Mucosa of descending colon (tissue), 3 donors: ENCODE measurements around the gene DNASE1L3. TPM values are rescaled to one million over a fixed set of nuclear protein-coding genes. Genes with fewer than 3 reads are reported as not detected.

Source experiments
- ATAC-seq: fragments of 200-7000 bp; cut with Tn5 transposase; one replicate; pipeline ENCODE4 v1.9.1; 2020; ENCODE audit warnings: mild to moderate bottlenecking, moderate library complexity
- DNase-seq, 3 donors: peaks; one replicate each; pipeline ENCODE4 v3.0.0-alpha.2; 2020
- H3K36me3 ChIP-seq: fragments of 200-600 bp; one replicate; pipeline ENCODE4 v1.8.0; 2021; ENCODE audit warnings: low read depth, mild to moderate bottlenecking
- H3K4me1 ChIP-seq: fragments of 200-600 bp; one replicate; pipeline ENCODE4 v1.8.0; 2021; ENCODE audit warnings: low read depth, mild to moderate bottlenecking
- H3K4me3 ChIP-seq: fragments of 200-600 bp; one replicate; pipeline ENCODE4 v1.8.0; 2021; ENCODE audit warnings: mild to moderate bottlenecking
- H3K9me3 ChIP-seq: fragments of 200-600 bp; one replicate; pipeline ENCODE4 v1.8.0; 2021; ENCODE audit warnings: mild to moderate bottlenecking
- intact Hi-C, 2 donors: fragments of 100-400 bp; cut with DNase I in 1 of 2; cut with micrococcal nuclease in 1 of 2; formaldehyde crosslinking; loops; one replicate each; pipeline versions ENCODE4 v1.11.0 to v1.11.1; 2022; cut with DNase I, micrococcal nuclease
- total RNA-seq, 3 donors: library from RNA; stranded (reverse); fragmentation: NEBNext Ultra II Directional in 2 of 3; extraction: Animal tissue kit (Norgen Biotek cat#: 25700) in 2 of 3; gene quantifications; one replicate each; pipeline versions ENCODE4 v1.2.1 to v1.2.4, GENCODE V29; 2021 to 2023
- TF ChIP-seq, protein P1 (sequence below): fragments of 200-600 bp; IDR thresholded peaks from one replicate; pipeline ENCODE4 v1.8.0; 2022; ENCODE audit warnings: antibody characterized with exemption, mild to moderate bottlenecking
- donor health status: DM: no; HTN: no; CAD: no; lungs with moderate emphysema.
- donor health status: DM: no; HTN: no; CAD: no.
- donor health status: DM: no; HTN: yes; CAD: no.

Gene DNASE1L3
- total RNA-seq, 3 donors from 2014 or later = 3.3 to 9.6 (median 9.0) TPM

DNA sequence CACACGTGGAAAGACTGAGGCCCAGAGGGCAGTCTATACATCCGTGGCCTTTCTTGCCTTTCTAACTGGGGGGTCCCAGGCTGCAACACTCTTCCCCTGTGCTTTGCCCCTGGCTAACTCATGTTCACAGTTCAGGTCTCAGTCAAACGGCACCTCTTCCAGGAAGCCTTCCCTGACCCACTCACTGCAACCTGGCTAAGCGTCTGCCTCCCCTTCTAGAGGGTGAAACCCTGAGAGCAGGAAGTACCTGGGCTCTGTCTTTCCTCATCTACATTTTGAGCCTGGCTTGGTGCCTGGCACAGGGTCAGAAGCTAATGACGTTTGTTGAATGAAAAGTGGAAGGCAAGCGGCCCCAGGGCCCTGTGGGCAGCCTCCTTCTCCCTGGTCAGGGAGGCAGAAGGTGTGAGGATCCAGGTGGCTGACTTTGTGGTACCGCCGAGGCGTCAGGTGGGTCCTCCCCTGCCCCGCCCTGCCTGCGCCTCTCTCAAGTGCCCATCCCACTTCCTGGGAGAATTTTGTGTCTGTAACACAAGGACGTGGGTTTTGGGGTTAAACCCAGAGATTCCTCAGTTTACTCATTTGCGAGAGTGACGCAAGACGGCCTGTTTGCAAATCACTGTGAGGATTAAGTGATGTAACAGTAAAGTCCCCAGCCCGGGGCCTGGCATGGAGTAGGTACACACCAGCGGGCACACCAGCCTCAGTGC lies 32.1 kb downstream of the DNASE1L3 start:
- Histone ChIP-seq H3K4me1 (peaks cover 45% of the 10 kb centered on the region), H3K36me3 (no peaks in the 10 kb centered on the region), H3K4me3 (no peak overlapping the region), H3K9me3 (no peaks in the 10 kb centered on the region)
- TF ChIP-seq, protein P1, sequence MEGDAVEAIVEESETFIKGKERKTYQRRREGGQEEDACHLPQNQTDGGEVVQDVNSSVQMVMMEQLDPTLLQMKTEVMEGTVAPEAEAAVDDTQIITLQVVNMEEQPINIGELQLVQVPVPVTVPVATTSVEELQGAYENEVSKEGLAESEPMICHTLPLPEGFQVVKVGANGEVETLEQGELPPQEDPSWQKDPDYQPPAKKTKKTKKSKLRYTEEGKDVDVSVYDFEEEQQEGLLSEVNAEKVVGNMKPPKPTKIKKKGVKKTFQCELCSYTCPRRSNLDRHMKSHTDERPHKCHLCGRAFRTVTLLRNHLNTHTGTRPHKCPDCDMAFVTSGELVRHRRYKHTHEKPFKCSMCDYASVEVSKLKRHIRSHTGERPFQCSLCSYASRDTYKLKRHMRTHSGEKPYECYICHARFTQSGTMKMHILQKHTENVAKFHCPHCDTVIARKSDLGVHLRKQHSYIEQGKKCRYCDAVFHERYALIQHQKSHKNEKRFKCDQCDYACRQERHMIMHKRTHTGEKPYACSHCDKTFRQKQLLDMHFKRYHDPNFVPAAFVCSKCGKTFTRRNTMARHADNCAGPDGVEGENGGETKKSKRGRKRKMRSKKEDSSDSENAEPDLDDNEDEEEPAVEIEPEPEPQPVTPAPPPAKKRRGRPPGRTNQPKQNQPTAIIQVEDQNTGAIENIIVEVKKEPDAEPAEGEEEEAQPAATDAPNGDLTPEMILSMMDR = no peak
- intact Hi-C loops = no loop called here
- ATAC-seq (peak; percentile 3), DNase-seq (peak in 1 of 3 donors; percentile 50)

DNA sequence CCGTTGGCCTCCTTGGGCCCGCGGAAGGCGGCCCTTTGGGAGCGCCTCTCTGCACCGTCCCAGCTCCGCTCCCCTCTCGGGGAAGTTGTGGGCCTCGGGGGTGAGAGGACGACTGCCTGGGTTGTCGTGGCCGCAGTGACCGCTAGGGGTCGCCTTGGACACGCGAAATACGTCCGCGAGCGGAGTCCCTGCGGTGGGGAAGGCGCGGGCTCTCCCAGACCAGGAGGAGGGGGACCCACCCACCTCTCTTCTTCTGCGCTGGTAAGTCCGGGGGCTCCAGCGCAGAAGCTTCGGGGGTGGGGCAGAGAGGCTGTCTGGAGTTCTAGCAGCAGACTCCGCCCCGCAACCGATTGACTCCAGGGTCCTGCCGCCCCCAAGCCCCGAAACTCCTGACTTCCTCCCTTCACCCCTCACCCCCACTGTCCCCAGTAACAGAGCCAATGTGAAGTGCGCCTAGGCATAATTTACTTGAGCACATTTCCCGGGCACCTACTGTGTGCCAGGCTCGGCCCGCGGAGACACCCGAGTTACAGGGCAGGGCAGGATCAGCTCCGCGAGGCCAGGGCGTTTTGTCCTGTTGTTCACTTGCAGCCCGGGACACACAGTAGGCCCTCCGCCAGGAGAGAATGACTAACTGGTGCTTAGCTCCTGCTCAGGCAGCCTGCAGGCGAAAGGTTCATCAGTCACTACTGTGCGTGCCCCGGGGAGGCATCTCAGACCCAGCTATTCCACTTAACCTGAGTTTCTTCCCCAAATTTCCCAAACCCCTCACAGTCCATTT lies 32.8 kb downstream of the DNASE1L3 start:
- Histone ChIP-seq H3K4me3 (no peak overlapping the region), H3K36me3 (no peaks in the 10 kb centered on the region), H3K4me1 (peaks cover 53% of the 10 kb centered on the region), H3K9me3 (no peaks in the 10 kb centered on the region)
- ATAC-seq = peak; percentile 67
- peak; percentile 92 to 95 (median 94) for DNase-seq
- intact Hi-C loops = no loop called here
- TF ChIP-seq, protein P1 = peak; percentile 93

DNA sequence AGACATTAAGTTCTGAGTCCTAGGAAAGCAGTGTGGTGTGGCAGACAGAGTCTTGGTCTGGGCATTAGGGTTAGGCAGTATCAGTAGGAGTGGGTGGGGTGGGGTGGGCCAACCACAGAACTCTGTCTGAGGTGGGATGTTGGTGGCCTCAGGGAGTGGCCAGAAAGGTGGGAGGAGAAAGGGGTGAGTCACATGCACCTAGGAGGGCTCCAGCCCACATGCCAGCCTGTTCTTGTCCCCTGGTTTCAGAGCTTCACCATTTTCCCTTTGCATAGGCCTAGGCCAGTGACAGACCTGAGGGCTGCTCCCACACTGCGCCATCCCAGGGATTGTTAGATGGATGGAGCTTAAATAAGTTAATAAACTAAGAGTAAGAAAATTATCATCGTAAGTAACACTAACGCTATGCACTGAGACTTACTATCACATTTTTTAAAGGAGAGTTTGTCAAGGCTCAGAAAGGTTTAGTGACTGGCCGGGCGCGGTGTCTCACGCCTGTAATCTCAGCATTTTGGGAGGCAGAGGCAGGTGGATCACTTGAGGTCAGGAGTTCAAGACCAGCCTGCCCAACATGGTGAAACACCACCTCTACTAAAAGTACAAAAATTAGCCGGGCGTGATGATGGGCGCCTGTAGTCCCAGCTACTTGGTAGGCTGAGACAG lies 33.8 kb downstream of the DNASE1L3 start:
- no peaks in the 10 kb centered on the region for H3K36me3 ChIP-seq
- H3K4me1 ChIP-seq = peaks cover 55% of the 10 kb centered on the region
- intact Hi-C loops = no loop called here
- no peak overlapping the region for H3K4me3 ChIP-seq
- ATAC-seq (no peak), DNase-seq (no peak)
- TF ChIP-seq, protein P1 = no peak
- H3K9me3 ChIP-seq = no peaks in the 10 kb centered on the region

DNA sequence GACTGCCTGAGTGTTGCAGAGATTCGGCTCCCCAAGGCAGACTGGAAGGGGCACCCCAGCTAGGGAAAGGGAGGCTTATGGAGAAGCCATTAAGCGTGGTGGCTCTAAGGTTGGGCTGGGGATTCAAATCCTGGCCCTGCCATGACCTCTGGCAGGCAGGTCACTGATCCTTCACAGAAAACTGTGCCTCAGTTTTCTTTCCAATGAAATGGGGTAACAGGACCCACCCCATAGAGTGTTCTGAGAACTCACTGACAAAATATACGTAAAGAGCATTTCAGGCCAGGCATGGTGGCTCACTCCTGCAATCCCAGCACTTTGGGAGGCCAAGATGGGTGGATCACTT lies 34.6 kb downstream of the DNASE1L3 start:
- intact Hi-C loops = no loop called here
- no peaks in the 10 kb centered on the region for H3K36me3 ChIP-seq
- ATAC-seq (no peak), DNase-seq (no peak)
- H3K4me3 ChIP-seq = no peak overlapping the region
- TF ChIP-seq, protein P1 = no peak
- H3K9me3 ChIP-seq = no peaks in the 10 kb centered on the region
- H3K4me1 ChIP-seq = peaks cover 51% of the 10 kb centered on the region

DNA sequence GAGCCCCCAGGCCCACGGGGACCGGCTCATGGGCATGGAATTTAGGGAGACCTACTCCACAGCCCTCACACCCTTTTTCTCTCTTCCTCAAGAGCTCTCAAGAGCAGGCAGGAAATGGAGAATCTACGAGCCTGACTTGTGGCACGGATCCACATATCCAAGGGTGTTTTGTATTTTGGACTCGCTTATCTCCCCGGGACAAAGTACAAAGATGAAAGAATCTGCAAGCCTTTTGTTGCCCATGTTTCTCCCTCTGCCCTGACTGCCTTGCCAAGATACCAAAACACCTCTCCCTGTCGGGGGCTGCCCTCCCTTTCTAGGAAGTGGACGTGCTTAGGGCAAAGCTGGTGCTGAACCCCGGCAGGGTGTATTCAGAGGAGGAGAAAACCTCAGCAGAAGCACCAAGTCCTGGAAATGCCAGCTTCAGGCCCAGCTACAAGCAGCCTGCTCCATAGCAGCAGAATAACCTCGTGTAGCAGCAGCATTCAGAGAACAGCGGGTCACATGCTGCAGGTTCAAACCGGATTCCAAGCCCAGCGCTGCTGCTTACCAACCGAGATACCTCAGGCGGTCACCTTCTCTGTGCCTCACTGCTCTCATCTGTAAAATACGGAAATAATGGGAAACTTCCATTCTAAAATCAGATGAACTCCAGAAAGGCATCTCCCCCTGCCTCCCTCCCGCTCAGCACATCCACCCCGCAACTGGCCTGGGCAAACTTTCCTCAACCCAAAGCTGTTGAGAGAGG lies 35.2 kb downstream of the DNASE1L3 start:
- no peak overlapping the region for H3K4me3 ChIP-seq
- no peaks in the 10 kb centered on the region for H3K9me3 ChIP-seq
- TF ChIP-seq, protein P1 = no peak
- peak; percentile 76 to 82 (median 78) for DNase-seq
- peak; percentile 70 for ATAC-seq
- no peaks in the 10 kb centered on the region for H3K36me3 ChIP-seq
- H3K4me1 ChIP-seq = peaks cover 50% of the 10 kb centered on the region
- intact Hi-C loops = no loop called here
